ENCODE measurements around the gene UBE2E3. TPM values are rescaled to one million over a fixed set of nuclear protein-coding genes. Genes with fewer than 3 reads are reported as not detected.

UBE2E3 gene
- total RNA-seq, 2 experiments from 2014 or later, result 26.7 to 29.4 TPM

DNA sequence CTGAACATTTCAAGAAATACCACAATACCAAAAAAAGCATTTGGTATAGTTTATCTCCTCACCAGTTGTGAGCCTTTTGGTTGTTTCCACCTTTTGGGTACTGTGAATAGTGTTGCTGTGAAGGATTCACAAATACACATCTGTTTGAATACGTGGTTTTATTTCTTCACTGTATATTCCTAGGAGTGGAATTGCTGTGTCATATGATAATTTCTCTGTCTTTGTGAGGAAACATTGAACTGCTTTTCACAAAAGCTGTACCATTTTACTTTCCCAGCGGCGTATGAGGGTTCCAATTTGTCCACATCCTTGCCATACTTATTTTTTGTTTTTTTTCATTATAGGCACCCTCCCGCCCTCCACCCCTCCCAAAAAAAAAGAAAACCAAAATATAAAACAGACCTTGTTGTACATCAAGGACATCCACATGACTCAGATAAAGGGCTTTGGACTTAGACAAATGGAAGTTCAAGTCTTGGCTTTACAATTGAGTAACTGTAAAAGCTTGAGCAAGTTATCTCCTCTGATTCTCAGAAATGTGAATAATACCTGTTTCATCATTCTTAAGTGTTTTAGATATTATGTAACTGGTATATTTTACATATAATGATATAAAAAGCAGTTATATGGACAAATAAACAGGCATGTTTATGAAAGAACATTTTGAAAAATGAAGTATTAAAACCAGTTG is 19.0 kb downstream of the UBE2E3 start:
- ATAC-seq, result no peak
- CTCF ChIA-PET, result interaction anchor here (0.7 kb wide), 1 partner anchor 60 kb away, joined by 3 read pairs; no protein-coding TSS in a partner anchor
- POLR2A ChIA-PET, result no interaction called here
- no peaks in the 10 kb centered on the region for H3K9me3 Mint-ChIP-seq
- TF ChIP-seq, protein P1, sequence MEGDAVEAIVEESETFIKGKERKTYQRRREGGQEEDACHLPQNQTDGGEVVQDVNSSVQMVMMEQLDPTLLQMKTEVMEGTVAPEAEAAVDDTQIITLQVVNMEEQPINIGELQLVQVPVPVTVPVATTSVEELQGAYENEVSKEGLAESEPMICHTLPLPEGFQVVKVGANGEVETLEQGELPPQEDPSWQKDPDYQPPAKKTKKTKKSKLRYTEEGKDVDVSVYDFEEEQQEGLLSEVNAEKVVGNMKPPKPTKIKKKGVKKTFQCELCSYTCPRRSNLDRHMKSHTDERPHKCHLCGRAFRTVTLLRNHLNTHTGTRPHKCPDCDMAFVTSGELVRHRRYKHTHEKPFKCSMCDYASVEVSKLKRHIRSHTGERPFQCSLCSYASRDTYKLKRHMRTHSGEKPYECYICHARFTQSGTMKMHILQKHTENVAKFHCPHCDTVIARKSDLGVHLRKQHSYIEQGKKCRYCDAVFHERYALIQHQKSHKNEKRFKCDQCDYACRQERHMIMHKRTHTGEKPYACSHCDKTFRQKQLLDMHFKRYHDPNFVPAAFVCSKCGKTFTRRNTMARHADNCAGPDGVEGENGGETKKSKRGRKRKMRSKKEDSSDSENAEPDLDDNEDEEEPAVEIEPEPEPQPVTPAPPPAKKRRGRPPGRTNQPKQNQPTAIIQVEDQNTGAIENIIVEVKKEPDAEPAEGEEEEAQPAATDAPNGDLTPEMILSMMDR (IDR thresholded peaks at IDR 0.05), result no peak
- H3K36me3 Mint-ChIP-seq (ENCODE audit: low read depth), result peaks cover 3% of the 10 kb centered on the region
- no peak overlapping the region for H3K27ac Mint-ChIP-seq
- H3K27me3 Mint-ChIP-seq, result no peaks in the 10 kb centered on the region
- H3K4me1 Mint-ChIP-seq (ENCODE audit: low read depth), result peaks cover 29% of the 10 kb centered on the region
- H3K4me3 Mint-ChIP-seq, result no peak overlapping the region
- DNase-seq, result no peak
- intact Hi-C loops (cut with micrococcal nuclease), result no loop called here

DNA sequence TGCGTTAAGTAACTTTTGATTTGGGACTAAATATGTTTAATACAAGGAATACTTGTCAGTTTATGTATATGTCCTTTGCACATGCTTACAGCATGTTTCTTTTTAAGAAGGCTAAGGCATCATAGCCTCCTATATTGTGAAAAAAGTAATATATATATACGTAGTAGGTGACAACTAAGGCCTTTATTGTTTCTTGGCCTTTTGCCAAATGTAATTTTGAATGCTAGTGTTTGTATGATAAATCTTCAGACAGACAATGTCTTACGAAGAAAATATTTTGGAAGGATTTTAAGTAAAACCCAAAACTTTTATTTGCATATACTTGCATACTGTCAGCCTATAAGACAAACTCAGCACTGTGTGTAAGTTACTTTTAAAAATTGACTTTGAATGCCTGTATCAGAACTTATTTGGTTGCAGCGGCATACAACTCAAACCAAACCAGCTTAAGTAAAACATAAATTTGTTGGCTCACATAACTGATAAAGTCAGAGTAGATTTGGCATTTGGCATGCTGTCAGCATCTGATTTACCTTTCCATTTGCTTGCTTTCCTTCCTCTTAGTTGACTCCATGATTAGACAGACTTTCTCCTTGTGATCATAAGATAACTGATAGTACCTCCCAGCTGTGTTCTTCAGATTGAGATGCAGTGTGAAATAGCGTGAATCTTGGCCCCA is 24.4 kb downstream of the UBE2E3 start:
- no peak for DNase-seq
- ChIA-PET POLR2A (no interaction called here), CTCF (interaction anchor here (1.8 kb wide), 1 partner anchor 24 kb away, joined by 4 read pairs; no protein-coding TSS in a partner anchor)
- Mint-ChIP-seq H3K36me3 (ENCODE audit: low read depth) (no peaks in the 10 kb centered on the region), H3K27me3 (no peaks in the 10 kb centered on the region), H3K4me1 (ENCODE audit: low read depth) (peaks cover 12% of the 10 kb centered on the region), H3K4me3 (no peak overlapping the region), H3K9me3 (no peaks in the 10 kb centered on the region), H3K27ac (no peak overlapping the region)
- TF ChIP-seq, protein P1 (IDR thresholded peaks at IDR 0.05), result no peak
- no peak for ATAC-seq
- intact Hi-C loops (cut with micrococcal nuclease), result no loop called here

DNA sequence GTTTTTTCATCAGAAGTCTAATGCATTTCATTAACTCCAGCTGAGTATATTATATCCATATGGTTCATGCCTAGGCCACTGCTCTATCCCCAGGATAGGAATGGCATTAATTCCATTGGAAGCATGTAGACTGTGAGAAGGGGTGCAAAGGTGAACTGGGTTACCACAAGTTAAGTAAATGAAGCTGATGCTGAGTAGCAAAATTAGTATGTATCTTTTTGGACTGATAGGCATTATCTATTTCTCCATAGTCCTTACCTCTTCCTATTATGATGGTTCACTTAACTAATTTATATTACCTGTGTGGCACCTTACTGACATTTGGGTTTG is 24.9 kb downstream of the UBE2E3 start:
- Mint-ChIP-seq H3K27me3 (no peaks in the 10 kb centered on the region), H3K36me3 (ENCODE audit: low read depth) (no peaks in the 10 kb centered on the region), H3K9me3 (no peaks in the 10 kb centered on the region), H3K27ac (no peak overlapping the region), H3K4me3 (no peak overlapping the region), H3K4me1 (ENCODE audit: low read depth) (peaks cover 14% of the 10 kb centered on the region)
- intact Hi-C loops (cut with micrococcal nuclease), result no loop called here
- TF ChIP-seq, protein P1 (IDR thresholded peaks at IDR 0.05), result no peak
- ChIA-PET POLR2A (no interaction called here), CTCF (interaction anchor here (0.7 to 1.8 kb wide), 3 partner anchors 8 to 24 kb away, joined by 3 to 4 read pairs (median 3); no protein-coding TSS in a partner anchor)
- DNase-seq (no peak), ATAC-seq (no peak)

GRCh38 chr2:181005809-181006208 is 25.4 kb downstream of the UBE2E3 start:
- CTCF ChIA-PET, result interaction anchor here (0.7 to 1.8 kb wide), 3 partner anchors 9 to 25 kb away, joined by 3 to 4 read pairs (median 3); no protein-coding TSS in a partner anchor

More at GRCh38 chr2:181005809-181006208, 25.4 kb downstream of the UBE2E3 start:
- no peaks in the 10 kb centered on the region for H3K36me3 Mint-ChIP-seq (ENCODE audit: low read depth)
- peaks cover 18% of the 10 kb centered on the region for H3K4me1 Mint-ChIP-seq (ENCODE audit: low read depth)
- H3K9me3 Mint-ChIP-seq, result no peaks in the 10 kb centered on the region
- H3K27ac Mint-ChIP-seq, result no peak overlapping the region
- H3K27me3 Mint-ChIP-seq, result no peaks in the 10 kb centered on the region
- intact Hi-C loops (cut with micrococcal nuclease), result no loop called here
- no peak overlapping the region for H3K4me3 Mint-ChIP-seq
- no peak for ATAC-seq
- POLR2A ChIA-PET, result no interaction called here
- TF ChIP-seq, protein P1 (IDR thresholded peaks at IDR 0.05), result no peak
- no peak for DNase-seq
